Upper lobe of left lung (tissue), 4 donors: ENCODE results near the gene NAA15.

ENCODE experiments used
- POLR2A ChIP-seq, 4 donors: fragments of 450-650 bp; IDR thresholded peaks; one replicate each; pipeline ENCODE4 v1.5.1; 2016 to 2017; ENCODE audit warnings: antibody characterized with exemption in 4 of 4, mild to moderate bottlenecking in 2 of 4
- TF ChIP-seq, protein P1 (sequence below), 6 experiments: fragments of 450-650 bp in 4 of 6; fragments of 200-600 bp in 2 of 6; sonication (generic) in 2 of 6; IDR thresholded peaks; one replicate each; pipeline ENCODE4 v1.5.1; 2016 to 2019; ENCODE audit warnings: antibody characterized with exemption in 6 of 6

DNA sequence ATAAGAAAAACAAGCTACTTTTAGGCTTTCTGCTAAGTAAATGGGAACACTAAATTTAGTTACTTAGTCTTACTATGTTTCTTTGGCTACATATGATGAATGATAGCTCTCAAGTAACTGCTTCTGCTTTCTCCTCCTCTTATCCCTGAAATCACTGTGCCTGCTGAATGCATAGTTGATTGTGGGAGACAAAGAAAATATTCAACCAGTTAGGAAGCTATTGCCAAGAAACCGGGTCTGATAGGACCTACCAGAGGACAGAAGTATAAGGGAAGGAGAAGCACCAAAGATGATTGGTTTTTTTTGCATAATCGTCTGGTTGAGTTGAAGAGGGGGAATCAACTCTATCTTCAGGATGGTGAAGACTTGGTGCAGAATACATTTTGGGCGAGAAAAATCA lies 29.0 kb downstream of the NAA15 start:
- no peak for TF ChIP-seq POLR2A (IDR thresholded peaks at IDR 0.05)
- TF ChIP-seq, protein P1, sequence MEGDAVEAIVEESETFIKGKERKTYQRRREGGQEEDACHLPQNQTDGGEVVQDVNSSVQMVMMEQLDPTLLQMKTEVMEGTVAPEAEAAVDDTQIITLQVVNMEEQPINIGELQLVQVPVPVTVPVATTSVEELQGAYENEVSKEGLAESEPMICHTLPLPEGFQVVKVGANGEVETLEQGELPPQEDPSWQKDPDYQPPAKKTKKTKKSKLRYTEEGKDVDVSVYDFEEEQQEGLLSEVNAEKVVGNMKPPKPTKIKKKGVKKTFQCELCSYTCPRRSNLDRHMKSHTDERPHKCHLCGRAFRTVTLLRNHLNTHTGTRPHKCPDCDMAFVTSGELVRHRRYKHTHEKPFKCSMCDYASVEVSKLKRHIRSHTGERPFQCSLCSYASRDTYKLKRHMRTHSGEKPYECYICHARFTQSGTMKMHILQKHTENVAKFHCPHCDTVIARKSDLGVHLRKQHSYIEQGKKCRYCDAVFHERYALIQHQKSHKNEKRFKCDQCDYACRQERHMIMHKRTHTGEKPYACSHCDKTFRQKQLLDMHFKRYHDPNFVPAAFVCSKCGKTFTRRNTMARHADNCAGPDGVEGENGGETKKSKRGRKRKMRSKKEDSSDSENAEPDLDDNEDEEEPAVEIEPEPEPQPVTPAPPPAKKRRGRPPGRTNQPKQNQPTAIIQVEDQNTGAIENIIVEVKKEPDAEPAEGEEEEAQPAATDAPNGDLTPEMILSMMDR (IDR thresholded peaks at IDR 0.05) = no peak
